HG02642 (cell line): ENCODE data around the gene CHRM4.
"Not testable (repeated sequence)": the region's sequence is repeated elsewhere in the genome, so short reads cannot be mapped to it uniquely, and the experiment has no call there.

ENCODE experiments used
- ATAC-seq: cut with Tn5 transposase; IDR thresholded peaks from one replicate; pipeline ENCODE4 v1.9.1; 2021; ENCODE audit warnings: mild to moderate bottlenecking; ENCODE audit not compliant: unreplicated experiment, poor library complexity

The CHRM4 gene

DNA sequence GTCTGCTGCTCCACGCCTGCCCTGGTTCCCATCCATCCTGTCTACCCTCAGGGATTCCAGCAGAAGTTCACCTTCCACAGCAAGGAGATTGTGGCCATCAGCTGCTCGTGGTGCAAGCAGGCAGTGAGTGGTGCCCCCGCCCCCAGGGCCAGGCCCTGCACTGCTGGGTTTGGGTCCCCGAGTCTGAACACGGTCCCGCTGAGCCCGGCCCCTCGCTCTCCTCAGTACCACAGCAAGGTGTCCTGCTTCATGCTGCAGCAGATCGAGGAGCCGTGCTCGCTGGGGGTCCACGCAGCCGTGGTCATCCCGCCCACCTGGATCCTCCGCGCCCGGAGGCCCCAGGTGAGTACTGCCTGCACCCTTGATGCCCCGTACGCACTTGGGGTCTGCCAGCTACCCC, 20.3 kb downstream of the CHRM4 start:
- ATAC-seq, result not testable (repeated sequence)

DNA sequence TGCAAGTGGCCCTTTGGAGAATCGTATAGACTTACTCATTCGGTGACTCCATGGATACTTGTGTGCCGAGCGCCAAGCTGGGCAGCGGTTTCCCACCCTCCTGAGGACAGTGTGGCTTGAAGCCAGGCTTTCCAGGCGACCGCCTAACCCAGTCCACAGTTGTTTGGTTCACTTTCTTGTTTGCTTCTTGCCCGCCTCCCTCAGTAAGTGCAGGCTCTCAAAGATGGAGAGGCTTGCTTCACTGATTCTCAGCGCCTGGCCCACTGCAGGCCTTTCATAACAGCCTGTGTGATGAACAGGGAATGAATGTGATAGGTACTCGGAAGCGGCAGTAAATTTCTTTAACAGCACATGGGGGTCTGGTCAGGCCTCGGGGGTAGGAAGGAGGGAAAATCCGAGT, 21.3 kb downstream of the CHRM4 start:
- no peak for ATAC-seq

DNA sequence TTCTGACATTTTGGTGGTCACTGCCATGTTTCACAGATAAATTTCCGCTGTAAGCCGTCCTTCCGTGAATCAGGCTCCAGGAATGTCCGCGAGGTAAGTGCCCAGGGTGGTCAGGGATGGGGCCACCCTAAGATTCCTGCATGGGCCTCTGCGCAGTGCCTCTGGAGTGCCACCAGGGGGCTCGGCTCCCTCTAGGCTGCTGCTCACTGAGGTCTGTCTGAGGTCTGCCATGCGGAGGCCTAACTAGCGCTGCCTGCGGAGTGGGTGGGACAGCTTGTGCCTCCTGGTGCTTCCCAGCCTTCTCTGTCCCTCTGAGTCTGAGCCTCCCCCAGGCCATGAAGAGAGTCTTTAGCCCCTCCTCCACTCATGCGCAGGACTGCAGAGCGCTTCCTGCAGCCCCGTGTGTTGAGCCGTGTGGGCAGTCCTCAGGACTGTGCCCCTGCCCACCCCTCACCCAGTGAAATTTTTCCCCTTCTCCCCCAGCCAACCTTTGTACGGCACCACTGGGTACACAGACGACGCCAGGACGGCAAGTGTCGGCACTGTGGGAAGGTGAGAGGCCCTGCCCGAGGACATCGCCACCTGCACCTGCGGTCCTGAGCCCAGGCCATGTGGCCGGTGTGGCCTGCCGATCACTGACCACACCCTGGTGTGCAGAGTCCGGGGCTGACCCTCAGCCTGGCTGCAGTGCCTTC, 22.0 kb downstream of the CHRM4 start:
- no peak for ATAC-seq

DNA sequence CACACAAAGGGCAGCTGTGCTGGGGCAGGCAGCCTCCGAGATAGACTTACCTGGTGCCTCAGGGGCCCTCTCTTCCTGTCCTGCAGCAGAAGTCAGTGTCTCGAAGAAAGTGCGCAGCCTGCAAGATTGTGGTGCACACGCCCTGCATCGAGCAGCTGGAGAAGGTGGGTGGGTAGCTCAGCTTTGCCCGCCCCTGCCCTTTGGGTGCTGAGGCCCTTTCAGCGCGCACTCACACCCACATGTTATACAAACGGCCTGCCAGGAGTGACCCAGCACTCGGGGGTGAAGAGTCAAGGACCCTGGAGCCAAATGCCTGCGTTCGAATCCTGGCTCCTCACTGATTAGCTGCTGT, 23.7 kb downstream of the CHRM4 start:
- no peak for ATAC-seq

DNA sequence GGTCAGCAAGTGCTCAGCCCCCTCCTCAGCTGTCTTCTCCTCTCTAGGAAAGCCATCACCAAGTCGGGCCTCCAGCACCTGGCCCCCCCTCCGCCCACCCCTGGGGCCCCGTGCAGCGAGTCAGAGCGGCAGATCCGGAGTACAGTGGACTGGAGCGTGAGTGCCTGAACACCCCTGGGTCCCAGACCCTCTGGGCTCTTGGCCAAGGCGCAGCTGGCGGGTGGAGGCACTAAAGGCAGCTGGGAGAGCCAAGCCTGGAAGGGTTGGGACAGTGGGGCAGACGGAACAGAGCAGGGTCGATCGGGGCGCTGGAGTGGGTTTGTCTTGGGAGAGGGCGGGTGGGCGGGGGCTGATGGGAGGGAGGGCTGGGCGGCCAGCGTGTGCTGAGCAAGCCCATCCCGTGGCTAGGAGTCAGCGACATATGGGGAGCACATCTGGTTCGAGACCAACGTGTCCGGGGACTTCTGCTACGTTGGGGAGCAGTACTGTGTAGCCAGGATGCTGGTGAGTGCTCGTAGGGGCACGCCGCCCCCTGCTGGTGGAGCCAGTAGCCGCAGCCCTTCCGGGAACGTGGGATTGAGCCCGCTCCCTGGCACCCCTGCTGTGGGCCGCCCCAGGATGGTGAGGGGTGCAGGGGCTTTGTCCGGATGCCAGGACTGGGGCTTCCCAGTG, 24.2 kb downstream of the CHRM4 start:
- ATAC-seq, result peak; percentile 47

DNA sequence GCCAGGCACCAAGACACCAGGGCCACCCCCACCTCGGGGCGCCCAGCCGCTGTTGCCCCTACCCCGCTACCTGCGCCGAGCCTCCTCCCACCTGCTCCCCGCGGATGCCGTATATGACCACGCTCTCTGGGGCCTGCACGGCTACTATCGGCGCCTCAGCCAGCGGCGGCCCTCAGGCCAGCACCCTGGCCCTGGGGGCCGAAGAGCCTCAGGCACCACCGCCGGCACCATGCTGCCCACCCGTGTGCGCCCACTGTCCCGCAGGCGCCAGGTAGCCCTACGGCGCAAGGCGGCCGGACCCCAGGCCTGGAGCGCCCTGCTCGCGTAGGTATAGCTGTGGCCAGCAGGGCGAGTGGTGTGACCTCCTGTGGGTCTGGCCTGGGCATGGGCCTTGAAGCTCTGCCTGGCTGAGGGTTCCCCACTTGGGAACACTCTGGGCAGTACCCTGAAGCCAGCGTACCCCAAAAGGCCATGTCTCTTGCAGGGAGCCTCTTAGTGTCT, 24.9 kb downstream of the CHRM4 start:
- no peak for ATAC-seq

DNA sequence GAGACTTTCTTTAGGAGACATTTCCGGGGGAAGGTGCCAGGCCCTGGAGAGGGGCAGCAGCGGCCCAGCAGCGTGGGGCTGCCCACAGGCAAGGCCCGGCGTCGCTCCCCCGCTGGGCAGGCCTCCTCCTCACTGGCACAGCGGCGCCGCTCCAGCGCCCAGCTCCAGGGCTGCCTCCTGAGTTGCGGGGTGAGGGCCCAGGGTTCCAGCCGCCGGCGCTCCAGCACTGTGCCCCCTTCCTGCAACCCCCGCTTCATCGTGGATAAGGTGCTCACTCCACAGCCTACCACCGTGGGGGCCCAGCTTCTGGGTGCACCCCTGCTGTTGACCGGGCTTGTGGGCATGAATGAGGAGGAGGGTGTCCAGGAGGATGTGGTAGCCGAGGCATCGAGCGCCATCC, 25.3 kb downstream of the CHRM4 start:
- ATAC-seq, result no peak

DNA sequence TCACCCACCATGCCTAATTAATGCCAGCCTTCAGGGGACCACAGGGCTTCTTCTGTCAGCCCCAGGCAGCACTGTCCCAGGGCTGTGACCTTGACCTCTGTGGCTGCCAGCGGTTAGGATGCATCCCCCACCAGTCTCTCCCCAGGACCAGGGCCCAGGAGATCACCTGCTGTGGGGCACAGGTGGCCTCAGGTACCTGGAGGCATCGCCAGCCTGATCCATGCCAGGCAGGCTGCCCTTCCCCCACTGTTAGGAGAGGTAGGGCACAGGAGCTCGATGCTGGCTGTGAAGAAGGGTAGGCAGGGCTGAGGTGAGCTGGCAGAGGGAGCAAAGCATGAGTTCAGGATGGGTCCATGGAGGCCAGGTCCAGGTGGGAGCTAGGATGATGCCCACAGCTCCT, 26.8 kb downstream of the CHRM4 start:
- ATAC-seq, result no peak

DNA sequence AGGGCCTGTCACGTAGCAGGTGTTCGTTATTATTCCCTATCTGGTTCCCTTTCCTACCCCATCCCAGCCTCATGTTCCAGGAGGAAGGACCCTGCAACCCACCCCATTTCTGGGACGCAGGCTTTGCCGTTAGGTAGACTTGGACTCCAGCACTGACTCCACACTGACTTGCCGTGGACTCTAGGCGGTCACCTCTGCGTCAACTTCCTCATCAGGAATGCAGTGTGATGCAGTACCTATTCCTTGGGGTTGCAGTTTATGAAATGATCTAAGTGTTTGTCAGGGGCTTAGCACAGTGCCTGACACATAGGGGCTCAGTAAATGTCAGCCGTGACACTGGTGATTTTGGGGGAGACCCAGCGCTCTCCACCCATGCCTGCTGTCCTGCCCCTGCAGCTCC, 27.5 kb downstream of the CHRM4 start:
- ATAC-seq, result no peak

DNA sequence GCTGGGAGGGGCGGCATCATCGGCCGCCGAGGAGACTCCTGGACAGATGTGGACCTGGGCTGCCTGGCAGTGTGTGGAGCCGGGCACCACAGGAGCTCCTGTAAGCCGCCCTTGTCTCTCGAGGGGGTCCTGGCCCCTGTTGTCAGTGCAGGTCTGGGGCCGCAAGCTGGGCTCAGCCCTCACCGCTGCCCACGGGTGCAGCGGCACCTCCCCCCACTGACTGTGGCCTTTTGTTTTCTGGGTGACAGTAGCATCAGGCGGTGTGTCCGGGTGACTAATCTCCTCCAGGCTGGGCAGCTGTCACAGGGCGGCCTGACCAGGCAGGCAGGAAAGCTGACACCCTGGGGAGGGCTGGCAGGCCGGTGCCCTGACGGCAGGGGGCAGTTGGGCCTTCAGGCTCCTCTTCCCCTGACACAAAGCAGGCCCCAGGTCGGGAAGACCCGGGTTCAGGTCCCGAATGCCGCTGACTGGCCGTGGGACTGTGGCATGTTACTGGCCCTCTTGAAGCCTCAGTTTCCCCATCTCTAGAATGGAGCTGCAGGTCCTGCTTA, 28.0 kb downstream of the CHRM4 start:
- ATAC-seq, result no peak

DNA sequence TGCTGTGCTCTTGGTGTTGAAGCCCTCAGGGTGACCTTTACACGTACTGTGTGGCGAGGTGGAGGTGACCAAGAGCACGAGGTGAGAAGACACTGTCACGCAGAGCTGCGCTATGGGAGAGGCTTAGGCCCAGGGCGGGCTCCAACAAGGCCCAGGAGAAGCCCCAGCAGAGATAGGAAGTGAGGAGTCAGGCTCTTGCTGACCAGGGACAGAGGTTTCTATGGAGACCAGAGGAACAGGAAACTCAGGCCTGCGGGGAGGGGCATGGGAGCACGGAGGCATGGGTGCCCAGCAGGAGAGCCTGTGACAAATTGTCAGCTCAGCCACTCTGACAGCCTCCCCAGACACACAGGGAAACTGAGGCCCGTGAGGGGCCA, 28.6 kb downstream of the CHRM4 start:
- ATAC-seq, result no peak

DNA sequence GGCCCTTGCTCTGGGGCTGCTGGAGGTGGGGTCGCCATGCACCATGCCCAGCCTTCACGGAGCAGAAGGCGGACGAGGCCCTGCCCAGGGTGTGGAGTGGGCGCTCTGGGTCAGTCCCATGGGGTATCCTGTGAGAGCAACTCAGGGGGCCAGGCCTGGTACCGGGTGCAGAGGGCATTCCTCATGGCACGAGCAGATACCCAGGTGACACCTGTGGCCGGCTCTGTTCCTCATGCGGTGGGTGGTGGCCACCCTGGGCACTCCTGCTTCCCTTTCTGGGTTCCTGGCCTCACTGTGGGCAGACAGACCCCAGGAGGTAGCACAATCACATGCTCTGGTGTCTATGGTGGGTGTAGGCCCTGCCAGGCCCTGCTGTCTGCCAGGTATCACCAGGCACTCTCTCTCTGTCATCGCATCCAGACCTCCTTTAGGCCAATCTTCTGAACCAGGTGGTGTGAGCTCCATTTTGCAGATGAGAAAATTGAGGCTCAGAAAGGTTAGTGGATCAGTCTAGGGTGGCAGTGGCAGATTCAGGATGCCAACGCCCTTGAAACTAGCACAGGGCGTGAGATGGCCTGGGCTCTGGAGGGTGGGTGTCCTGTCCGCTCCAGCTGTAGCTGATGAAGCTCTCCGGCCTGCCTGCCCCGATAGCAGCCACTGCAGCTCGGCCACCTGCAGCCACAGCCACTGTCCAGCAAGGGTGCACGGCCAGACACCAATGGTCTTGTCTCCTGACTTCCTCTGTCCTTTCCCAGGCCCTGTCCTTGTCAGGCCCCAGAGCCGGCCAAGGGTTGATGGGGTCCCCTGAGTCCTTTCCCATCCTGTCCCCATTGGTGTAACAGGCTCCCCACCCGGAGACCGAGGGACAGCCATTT, 29.2 kb downstream of the CHRM4 start:
- ATAC-seq, result no peak

DNA sequence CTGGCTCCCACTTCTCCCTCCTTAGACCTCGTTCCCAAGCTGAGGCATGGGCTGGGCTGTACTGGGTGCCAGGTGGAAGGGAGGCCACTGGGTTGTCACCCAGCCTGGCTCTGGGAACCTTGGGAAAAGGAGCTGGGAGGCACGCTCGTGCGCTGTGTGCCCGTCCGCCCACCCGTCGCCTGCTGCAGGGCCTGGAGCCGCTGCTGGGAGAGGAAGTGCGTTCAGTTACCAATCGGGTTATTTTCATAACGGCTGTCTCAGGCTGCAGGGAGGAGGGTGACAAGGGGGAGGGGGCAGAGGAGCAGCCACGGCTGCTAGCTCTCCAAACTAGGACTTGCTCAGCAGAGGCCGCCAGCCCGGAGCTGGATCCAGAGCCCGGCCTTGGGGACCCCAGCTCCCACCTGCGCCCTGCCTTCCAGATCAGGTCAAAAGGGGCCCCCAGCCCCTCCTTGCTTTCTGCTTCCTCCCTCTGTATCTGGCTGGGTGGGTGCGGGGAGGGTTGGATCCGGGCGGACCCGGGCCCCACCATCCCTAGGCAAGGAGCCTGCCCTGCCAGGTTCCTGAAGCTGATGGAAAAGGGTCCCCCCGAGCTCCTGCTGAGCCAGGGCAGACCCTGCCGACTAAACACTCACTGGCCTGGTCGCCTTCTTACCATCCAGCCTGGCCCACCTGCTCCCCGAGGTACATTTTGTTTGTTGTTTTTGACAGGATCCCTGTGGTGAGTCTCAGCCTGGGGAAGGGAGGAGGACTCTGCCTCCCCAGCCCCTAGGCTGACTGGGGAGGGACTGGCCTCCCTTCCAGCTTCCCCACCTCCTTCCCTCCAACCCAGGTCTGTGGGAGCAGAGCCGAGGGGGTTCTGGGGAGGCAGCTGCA, 30.1 kb downstream of the CHRM4 start:
- ATAC-seq, result peak; percentile 89

DNA sequence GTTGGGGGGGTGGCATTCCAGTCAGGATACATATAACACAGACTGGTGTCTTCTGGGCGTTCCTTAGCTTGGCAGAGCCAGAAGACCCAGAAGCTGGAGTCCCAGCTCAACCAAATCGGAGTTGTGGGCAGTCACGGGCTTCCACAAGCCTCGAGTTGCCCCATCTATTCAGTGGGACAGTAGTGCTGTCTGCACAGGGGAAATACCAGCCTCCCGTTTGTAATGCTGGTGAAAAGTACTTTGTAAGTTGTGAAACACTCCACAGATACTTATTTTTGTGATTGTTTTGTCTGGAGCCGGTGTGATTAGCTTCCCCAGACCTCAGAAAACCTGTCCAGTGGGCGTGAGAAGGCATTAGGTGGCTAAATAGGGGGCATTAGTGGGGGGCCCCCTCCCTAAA, 30.7 kb downstream of the CHRM4 start:
- peak; percentile 9 for ATAC-seq

DNA sequence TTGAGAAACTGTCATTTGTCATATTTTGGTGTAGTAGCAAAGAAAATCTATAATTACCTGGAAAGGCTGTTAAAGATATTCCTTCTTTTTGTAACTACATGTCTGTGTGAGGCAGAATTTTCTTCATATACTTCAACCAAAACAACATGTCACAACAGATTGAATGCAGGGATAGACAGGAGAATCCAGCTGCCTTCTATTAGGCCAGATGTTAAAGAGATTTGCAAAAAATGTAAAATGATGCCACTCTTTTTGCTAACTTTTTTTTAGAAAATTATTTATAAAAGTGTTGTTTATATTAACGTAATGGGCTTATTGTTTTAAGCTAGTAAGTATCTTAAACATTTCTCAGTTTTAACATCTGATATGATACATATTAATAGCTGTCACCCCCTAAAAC, 31.6 kb downstream of the CHRM4 start:
- ATAC-seq, result no peak

DNA sequence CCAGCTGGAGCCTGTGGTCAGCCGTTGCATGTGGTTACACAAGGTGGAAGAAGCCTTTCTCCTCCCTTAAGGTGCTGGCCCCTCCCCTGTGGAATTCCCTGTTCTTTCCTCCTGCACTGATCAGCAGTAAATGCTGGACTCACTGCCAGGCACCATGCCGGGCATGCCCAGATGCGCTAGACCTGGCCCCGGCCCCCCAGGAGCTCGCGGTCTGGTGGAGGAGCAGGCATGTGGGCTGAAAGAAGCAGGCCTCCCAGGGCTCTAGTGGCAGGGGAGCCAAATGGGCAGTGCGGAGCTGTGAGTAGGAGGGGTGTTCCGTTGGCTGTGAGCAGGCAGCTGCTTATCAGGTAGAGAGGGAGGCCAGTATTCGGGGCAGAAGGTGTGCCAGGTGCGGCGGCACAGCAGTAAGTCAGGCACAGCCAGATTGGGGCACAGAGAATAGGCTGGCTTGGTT, 34.1 kb downstream of the CHRM4 start:
- no peak for ATAC-seq

DNA sequence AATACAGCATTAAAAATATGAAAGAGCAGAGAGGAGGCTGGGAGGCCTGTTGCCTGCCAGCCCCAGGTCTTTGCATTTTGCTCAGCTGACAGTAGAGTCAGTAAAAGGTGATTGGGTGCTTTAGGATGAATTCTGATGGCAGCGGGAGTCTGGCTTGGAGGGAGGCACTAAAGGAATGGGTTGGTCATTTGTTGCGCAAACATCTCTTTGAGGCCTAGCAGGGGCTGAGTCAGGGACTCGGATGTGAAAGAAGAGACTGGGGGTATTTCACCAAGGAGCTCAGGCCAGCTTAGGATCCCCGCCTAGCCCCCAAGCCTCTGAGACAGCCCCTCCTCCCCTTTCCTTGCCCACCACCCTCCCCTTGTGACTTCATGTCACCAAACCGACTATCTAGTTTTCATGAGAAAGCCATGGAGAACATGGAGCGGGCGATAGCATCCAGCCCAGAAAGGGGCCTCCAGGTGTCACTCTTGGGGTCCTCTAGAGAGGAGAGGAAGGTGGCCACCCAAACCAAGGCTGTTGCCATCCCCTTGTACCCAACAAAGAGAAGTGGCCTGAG, 34.6 kb downstream of the CHRM4 start:
- ATAC-seq, result no peak

DNA sequence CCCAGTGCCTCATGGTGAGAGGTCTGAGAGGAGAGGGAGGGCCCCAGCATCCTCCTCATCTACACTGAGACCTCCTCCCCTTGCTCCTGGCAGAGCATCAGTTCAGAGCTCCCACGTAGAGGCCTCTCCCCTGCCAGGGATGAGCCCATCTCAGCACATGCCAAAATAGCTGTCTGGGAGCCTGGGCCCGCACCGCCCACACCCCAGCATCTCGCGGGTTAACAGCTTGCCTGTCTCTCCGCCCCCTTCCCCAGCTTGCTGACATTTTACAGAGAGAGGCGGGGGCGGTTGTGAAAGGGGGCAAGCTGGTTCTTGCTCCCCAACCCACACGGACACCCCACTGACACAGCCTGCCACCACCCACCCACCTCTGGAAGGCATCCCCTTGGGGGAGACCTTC, 37.9 kb downstream of the CHRM4 start:
- no peak for ATAC-seq

DNA sequence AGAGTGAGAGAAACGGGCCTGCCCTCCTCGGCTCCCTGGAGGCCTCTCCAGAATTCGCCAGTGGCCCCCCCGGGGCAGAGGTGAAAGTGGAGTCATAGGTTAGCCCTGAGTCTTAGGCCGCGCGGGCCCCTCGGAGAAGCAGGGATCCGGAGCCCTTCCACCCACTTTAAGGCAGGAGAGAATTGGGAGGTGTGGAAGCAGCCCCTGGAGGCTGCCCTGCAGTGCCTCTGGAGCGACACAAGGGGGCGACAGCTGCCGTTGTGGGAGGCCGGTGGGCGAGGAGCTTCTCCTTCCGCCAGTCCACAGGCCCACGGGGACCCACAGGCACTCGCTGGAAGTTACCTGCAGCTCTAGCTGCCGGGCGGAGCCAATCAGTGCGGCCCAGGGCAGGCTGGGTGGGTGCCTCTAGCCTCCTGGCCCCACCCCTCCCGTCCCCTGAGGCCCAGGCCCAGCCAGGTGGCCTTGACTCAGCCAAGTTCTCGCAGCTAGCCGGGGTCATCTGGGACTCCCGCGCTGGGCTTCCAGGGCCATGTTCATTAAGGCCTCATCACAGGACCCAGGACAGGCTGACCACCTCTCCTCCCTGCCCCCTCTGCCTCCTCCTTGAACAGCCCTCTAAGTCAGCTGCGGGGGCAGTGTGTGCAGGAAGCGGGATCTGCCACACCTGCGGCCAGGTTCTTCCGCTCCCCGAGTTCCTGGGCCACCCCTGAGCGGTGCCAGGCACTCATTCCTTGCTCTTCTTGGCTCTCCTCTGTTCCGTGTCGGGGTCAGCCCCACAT, 39.3 kb downstream of the CHRM4 start:
- no peak for ATAC-seq
